Measurements from ENCODE around the gene PURA. TPM values are rescaled to one million over a fixed set of nuclear protein-coding genes. Genes with fewer than 3 reads are reported as not detected.

PURA gene
- total and polyA plus RNA-seq, 5 experiments from 2014 or later, result 4.4 to 30.4 (median 4.7) TPM

DNA sequence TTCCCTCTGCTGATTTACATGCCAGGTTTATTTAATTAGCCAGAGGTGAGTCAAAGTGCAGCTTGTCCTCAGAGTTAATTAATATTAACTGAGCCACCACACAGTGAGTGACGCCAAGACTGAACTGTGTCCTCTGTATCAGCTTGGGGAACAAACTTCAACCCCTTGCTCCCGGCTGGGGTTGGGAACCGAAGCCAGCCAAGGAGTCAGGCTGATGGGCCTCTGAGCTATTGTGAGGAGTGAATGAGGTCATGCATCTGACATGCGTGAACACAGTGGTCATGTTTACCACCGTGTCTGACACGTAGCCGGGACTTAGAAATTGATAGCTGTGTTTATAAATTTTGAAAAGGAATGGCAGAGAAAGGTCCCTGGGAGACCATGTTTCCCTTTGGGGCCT, 28.9 kb downstream of the PURA start:
- H3K4me3 Mint-ChIP-seq, result no peak overlapping the region
- H3K27ac Mint-ChIP-seq, result peak overlapping the region in 2 of 10 donors; percentile 17 to 22
- H3K36me3 Mint-ChIP-seq, result peaks cover 0 to 5% (median 0%) of the 10 kb centered on the region in 3 donors
- no peaks in the 10 kb centered on the region for H3K9me3 Mint-ChIP-seq
- POLR2A ChIA-PET, result interaction anchor here (2.4 kb wide), 1 partner anchor 29 kb away, joined by 11 read pairs; the partner anchor contains the start of gene PURA
- ATAC-seq, result no peak
- H3K27me3 Mint-ChIP-seq, result peaks cover 4 to 29% (median 18%) of the 10 kb centered on the region in 5 donors
- peaks cover 16 to 36% (median 32%) of the 10 kb centered on the region in 4 donors for H3K4me1 Mint-ChIP-seq
- no peak for DNase-seq

DNA sequence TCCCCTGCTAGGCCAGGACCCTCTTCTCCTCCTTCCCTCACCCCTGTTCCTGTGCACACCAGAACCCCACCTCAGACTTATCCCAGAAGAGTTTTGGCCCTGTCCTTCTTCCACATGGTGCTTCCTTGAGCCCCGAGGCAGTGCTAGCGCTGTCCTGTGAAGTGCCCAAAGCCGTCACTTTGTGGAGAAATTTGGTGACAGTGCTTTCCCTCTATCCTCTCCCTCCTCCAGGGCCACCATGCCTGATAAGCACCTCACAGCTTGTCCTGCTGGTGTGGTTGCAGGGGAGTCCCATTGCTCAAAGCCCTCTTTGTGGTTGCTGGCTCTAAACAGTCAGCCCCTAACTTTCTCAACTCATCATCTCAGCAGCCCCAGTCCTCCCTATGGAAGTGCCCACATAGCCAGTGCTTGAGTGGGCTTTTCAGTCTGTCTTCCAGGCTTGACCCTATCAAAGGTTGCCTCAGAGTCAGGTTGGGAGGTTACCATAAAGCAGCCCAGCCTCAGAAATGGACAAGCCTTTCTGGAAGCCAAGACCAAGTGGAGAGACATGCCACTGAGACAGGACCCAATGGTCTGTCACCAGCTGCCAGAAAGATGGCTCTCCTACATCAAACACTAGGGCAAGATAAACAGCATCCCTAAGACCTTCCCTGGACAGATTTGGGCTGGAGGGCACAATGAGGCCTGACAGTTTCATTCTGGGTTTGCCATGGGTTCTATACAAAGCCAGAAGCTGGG, 29.8 kb downstream of the PURA start:
- POLR2A ChIA-PET, result interaction anchor here (0.6 to 2.4 kb wide), 4 partner anchors 20 to 70 kb away, joined by 4 to 11 read pairs (median 10); partner anchors contain the start of gene PURA
- Mint-ChIP-seq H3K4me1 (peaks cover 13 to 38% (median 31%) of the 10 kb centered on the region in 4 donors), H3K4me3 (peak overlapping the region in 1 of 10 donors; percentile 6), H3K27ac (peak overlapping the region in 3 of 10 donors; percentile 40 to 73 (median 69)), H3K9me3 (no peaks in the 10 kb centered on the region), H3K36me3 (peaks cover 0 to 7% (median 0%) of the 10 kb centered on the region in 3 donors), H3K27me3 (peaks cover 4 to 32% (median 21%) of the 10 kb centered on the region in 5 donors)
- DNase-seq (no peak), ATAC-seq (peak; percentile 17 to 19)

DNA sequence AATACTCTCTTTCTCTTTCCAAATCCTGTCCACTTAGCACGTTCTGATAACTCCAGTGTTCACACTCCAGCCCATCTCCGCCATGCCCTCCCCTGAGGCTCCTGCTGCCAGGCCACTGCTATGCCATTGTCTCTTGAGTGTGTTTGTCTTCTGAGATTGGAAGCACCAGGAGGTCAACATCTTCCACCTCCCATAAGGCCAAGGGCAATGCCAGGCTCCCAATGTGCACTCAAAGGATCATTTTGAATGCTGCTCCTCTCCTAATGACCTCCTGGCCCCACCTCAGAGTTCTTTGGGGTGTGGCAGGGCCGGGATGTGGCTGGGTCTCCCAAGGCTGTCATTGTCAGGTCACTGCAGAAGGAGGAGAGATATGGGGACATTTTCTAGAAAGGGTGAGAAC, 31.3 kb downstream of the PURA start:
- POLR2A ChIA-PET, result interaction anchor here (1.1 to 2.6 kb wide), 3 partner anchors 14 to 72 kb away, joined by 3 to 14 read pairs (median 9); no protein-coding TSS in a partner anchor
- ATAC-seq, result no peak
- DNase-seq, result no peak
- Mint-ChIP-seq H3K27me3 (peaks cover 4 to 32% (median 21%) of the 10 kb centered on the region in 5 donors), H3K4me3 (peak overlapping the region; percentile 46 to 82 (median 71)), H3K4me1 (peaks cover 11 to 33% (median 31%) of the 10 kb centered on the region in 4 donors), H3K9me3 (no peaks in the 10 kb centered on the region), H3K27ac (peak overlapping the region in 3 of 10 donors; percentile 15 to 46 (median 37)), H3K36me3 (peaks cover 0 to 7% (median 0%) of the 10 kb centered on the region in 3 donors)

DNA sequence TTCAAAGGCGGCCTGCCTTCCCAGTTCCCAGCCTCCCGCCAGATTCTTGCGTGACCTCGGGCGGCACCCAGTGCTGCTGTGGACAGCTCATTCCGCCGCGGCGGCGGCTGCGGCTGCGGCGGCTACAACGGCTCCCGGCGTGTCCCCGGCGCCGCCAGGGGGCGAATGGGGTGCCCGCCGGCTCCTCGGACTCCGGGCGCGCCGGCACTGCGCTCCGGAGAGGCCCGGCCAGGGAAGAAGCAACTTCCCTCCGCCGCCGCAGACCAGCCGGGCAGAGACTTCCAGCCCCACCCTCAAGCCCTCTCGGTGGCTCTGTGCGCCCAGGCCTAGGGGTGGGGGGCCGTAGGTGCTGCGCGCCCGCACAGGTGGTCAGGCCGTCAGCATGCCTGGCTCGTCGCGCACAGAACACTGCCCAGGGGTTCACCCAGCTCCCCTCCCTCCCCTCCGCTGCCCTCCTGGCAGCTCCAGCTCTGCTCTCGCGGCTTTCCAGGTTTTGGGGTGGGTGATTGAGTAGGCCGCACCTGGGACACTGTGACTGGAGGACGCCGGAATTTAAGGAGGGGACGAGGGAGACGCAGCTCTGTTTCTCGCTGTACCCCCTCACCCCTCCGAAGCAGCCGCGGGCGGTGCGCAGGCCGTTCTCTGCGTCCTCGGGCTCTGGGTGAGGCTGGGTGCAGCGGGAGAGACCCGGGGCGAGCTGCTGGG, 32.1 kb downstream of the PURA start:
- ATAC-seq (peak; percentile 70 to 84), DNase-seq (peak; percentile 21 to 66 (median 47))
- H3K4me1 Mint-ChIP-seq, result peaks cover 11 to 32% (median 31%) of the 10 kb centered on the region in 4 donors
- H3K36me3 Mint-ChIP-seq, result peaks cover 0 to 7% (median 0%) of the 10 kb centered on the region in 3 donors
- peak overlapping the region in 9 of 10 donors; percentile 46 to 82 (median 70) for H3K4me3 Mint-ChIP-seq
- H3K9me3 Mint-ChIP-seq, result no peaks in the 10 kb centered on the region
- POLR2A ChIA-PET, result interaction anchor here (0.6 to 2.6 kb wide), 5 partner anchors 13 to 1940 kb away, joined by 3 to 14 read pairs (median 4); no protein-coding TSS in a partner anchor
- peaks cover 4 to 32% (median 21%) of the 10 kb centered on the region in 5 donors for H3K27me3 Mint-ChIP-seq
- no peak overlapping the region for H3K27ac Mint-ChIP-seq

DNA sequence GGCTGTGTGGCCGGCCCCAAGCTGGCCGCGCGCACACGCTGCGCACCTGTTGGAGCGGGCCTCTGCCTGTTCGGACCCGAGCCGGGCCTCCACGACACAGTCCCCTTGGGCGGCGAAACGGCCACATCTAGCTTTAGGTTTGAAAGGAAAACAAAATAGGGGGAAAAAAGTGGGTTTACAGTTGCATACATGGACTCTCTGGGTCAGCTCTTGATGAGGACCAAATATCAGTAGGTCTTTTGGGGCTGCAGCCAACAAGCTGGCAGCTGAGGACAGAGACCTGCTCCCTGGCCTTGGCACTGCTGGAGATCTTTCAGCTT, 32.6 kb downstream of the PURA start:
- peak overlapping the region in 8 of 10 donors; percentile 3 to 81 (median 50) for H3K4me3 Mint-ChIP-seq
- ATAC-seq (no peak), DNase-seq (no peak)
- peaks cover 0 to 7% (median 0%) of the 10 kb centered on the region in 3 donors for H3K36me3 Mint-ChIP-seq
- H3K27me3 Mint-ChIP-seq, result peaks cover 4 to 32% (median 21%) of the 10 kb centered on the region in 5 donors
- peaks cover 11 to 32% (median 30%) of the 10 kb centered on the region in 4 donors for H3K4me1 Mint-ChIP-seq
- POLR2A ChIA-PET, result interaction anchor here (0.6 to 2.6 kb wide), 5 partner anchors 34 to 1940 kb away, joined by 3 to 14 read pairs (median 5); no protein-coding TSS in a partner anchor
- H3K9me3 Mint-ChIP-seq, result no peaks in the 10 kb centered on the region
- H3K27ac Mint-ChIP-seq, result no peak overlapping the region

DNA sequence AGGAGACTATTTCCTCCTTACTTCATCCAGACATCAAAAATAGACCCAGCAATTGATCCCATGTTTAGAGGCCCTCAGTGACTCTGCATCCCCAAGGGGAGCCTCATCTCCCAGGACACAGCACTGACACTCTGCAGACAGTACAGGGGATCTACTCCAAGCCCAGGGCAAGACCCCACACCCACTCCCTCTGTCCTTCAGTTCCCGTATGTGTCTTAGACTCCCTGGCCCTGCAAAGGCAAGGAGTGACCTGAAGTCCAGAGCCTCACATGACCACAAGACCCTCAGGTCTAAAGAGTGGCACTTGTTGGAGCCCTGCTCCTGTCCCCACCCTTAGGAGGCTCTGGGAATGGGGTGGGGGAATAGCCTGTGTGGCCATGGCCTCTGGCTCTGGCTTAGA, 33.6 kb downstream of the PURA start:
- Mint-ChIP-seq H3K36me3 (peaks cover 0 to 7% (median 0%) of the 10 kb centered on the region in 3 donors), H3K4me1 (peaks cover 14 to 38% (median 34%) of the 10 kb centered on the region in 4 donors), H3K9me3 (no peaks in the 10 kb centered on the region), H3K27me3 (peaks cover 4 to 32% (median 21%) of the 10 kb centered on the region in 5 donors), H3K4me3 (no peak overlapping the region), H3K27ac (no peak overlapping the region)
- POLR2A ChIA-PET, result interaction anchor here (0.6 to 1.8 kb wide), 4 partner anchors 11 to 36 kb away, joined by 4 to 11 read pairs (median 5); partner anchors contain the start of gene PURA
- DNase-seq (no peak), ATAC-seq (no peak)

DNA sequence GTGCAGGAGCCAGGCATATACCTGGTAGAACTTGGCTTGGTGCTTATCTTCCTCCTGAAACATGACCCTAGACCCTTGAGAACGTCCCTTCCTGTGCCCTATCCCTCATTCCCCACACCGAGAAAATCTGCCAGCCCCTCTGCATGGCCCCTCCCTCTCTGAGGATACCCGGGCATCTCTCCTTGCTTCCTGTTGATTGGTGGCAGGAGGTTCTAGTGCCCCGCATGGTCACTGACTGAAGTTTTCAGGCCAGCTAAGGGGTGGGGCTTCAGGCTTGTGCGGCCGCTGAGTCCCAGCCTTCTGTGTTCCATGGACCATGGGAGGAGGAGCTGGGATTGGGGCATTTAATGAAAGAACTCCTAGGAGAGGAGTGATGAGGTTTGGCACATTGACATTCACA, 34.6 kb downstream of the PURA start:
- Mint-ChIP-seq H3K4me1 (peaks cover 14 to 35% (median 33%) of the 10 kb centered on the region in 4 donors), H3K27ac (no peak overlapping the region), H3K36me3 (peaks cover 0 to 7% (median 0%) of the 10 kb centered on the region in 3 donors), H3K4me3 (no peak overlapping the region), H3K27me3 (peaks cover 4 to 32% (median 21%) of the 10 kb centered on the region in 5 donors), H3K9me3 (no peaks in the 10 kb centered on the region)
- POLR2A ChIA-PET, result no interaction called here
- no peak for ATAC-seq
- DNase-seq, result no peak

DNA sequence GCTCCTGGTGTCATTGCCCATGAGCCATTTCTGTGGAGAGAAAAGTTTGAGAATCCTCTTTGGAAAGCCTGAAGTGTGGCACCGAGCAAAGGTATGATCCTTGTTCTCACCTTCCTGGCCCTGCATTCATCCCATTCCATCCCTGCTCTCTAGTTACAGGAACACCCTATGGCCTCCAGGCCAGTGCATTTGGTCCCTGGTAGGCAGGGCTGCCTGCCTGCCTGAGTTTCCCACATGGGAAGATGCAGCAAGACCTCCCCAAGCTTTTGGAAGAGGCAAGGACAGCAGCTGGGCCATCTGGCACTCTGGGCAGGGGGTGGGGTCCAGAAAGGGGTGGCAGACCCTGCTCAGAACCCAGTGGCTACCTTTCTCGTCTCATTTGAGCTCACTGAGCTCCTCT, 36.3 kb downstream of the PURA start:
- H3K4me3 Mint-ChIP-seq, result no peak overlapping the region
- no peaks in the 10 kb centered on the region for H3K9me3 Mint-ChIP-seq
- peaks cover 0 to 6% (median 0%) of the 10 kb centered on the region in 3 donors for H3K36me3 Mint-ChIP-seq
- H3K27me3 Mint-ChIP-seq, result peaks cover 2 to 24% (median 15%) of the 10 kb centered on the region in 5 donors
- DNase-seq, result no peak
- POLR2A ChIA-PET, result no interaction called here
- no peak overlapping the region for H3K27ac Mint-ChIP-seq
- no peak for ATAC-seq
- H3K4me1 Mint-ChIP-seq, result peaks cover 6 to 22% (median 19%) of the 10 kb centered on the region in 4 donors

DNA sequence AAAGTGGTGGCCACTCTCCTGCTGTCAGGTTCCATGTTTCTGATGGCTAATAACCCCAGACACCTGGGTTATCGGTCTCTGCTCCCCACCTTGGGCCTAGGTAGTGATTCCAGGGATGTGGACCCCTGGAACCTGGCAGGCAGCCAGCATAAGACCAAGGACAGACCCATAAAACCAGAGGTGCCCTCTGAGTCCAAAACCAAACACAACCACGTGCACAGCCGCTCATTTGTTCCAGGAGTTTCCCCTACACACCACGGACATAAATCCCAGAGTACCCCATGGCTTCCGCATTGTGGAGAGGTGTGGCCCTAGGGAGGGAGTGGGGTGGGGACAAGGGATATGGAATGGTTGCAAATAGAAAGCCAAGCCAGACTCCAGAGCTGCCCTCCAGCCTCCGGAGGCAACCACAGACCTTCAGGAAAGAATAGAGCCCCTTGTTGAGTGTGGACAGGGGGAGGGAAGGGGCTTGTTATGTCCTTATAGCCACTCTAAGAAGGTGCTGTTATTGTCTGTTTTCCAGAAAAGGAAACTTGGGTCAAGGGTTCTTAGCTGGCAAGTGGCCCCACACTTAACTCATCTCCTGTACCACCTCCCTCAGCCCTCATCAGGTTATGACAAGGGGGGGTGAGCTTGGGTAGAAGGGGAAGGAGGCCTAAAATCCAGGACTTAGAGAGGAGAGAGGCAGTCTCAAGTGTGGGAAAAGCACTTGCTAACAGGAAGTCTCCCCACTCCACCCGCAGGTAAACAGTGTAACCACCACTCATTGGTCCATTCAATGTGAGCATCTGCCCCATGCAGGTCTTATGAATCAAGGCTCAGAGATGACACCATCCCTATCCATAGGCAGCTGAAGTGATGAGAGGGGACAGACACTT, 37.5 kb downstream of the PURA start:
- no peak for DNase-seq
- POLR2A ChIA-PET, result no interaction called here
- Mint-ChIP-seq H3K4me1 (peaks cover 3 to 17% (median 11%) of the 10 kb centered on the region in 4 donors), H3K4me3 (no peak overlapping the region), H3K27me3 (peaks cover 0 to 16% (median 11%) of the 10 kb centered on the region in 5 donors), H3K27ac (peak overlapping the region in 1 of 10 donors; percentile 17), H3K36me3 (peaks cover 0 to 4% (median 0%) of the 10 kb centered on the region in 3 donors), H3K9me3 (no peaks in the 10 kb centered on the region)
- no peak for ATAC-seq

DNA sequence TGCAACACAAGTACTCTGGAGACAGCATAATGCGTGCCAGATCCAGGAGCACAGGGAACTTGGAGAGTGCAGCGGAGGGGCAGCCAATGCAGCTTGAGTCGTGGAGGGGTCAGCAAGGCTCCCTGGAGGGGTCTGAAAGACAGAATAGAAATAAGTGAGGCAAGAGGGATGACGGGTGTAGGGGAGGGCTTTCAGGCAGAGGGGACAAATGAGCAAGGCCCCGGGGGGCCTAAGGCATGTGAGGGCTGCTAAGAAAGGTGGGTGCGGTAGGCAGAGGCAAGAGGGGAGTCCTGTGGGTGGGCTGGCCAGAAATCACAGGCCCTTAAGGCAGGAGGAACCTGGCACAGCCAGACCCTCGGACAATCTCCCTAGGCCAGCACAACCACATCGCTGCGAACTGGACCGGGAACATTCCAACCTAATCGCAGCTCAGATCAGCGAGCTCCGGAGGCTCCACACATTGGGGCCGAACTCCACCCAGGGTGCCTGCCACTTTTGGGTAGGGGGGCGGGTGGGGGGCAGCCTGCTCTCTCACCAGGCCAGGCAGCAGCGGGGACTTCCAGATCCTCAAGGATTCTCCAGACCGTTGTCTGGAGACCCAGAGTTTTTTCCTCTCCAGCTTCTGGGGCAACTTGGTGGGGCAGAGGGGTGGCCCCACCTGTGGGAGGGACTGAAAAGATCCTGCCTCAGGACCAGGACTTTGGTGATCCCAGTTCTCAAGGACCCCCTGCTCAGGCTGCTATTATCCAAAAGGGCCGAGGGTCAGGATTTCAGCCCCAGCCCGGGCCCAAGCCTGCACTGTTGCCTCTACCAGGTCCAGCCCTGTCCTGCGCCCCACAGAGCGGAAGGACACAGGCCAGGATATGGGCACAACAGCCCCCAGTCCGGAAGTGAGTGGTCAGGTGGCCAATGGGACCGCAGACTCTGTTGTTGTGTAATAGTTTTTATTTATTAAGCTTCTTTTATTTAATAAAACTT, 38.4 kb downstream of the PURA start:
- H3K36me3 Mint-ChIP-seq, result peaks cover 0 to 4% (median 0%) of the 10 kb centered on the region in 3 donors
- no peak overlapping the region for H3K4me3 Mint-ChIP-seq
- POLR2A ChIA-PET, result no interaction called here
- peaks cover 0 to 10% (median 5%) of the 10 kb centered on the region in 5 donors for H3K27me3 Mint-ChIP-seq
- peaks cover 7 to 17% (median 12%) of the 10 kb centered on the region in 4 donors for H3K4me1 Mint-ChIP-seq
- no peak for ATAC-seq
- H3K9me3 Mint-ChIP-seq, result no peaks in the 10 kb centered on the region
- DNase-seq, result no peak
- no peak overlapping the region for H3K27ac Mint-ChIP-seq

DNA sequence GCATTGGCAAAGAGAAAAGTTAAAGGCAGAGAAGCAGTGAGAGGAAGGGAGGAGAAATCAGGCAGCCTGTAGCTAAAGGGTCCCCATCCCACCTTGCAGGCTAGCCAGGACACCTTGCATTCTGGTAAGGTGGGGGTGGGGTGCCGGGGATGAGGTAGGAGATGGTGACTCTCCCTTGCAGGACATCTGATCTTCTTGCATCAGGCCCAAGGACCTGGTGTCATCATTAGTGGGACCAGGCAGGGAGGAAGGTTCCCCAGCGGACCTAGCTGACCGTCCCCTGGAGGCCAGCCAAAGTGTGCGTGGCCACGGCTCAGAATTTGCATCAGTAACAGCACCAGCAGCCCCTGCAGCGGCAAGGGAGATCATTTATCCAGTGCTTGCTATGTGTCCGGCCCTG, 39.3 kb downstream of the PURA start:
- Mint-ChIP-seq H3K36me3 (no peaks in the 10 kb centered on the region), H3K27me3 (peaks cover 0 to under 1% (median 0%) of the 10 kb centered on the region in 5 donors), H3K4me1 (peaks cover 7 to 15% (median 12%) of the 10 kb centered on the region in 4 donors), H3K4me3 (no peak overlapping the region), H3K9me3 (no peaks in the 10 kb centered on the region), H3K27ac (no peak overlapping the region)
- POLR2A ChIA-PET, result no interaction called here
- ATAC-seq (no peak), DNase-seq (no peak)

All from naive thymus-derived CD8-positive, alpha-beta T cell (primary cell).